HepG2 (cell line): Measurements from ENCODE around the gene SHLD1. TPM values are rescaled to one million over a fixed set of nuclear protein-coding genes. Genes with fewer than 3 reads are reported as not detected.

Experiments
- ATAC-seq: fragments of 200-7000 bp; cut with Tn5 transposase; 3 replicates; pipeline ENCODE4 v1.9.1; 2020; ENCODE audit warnings: mild to moderate bottlenecking, moderate library complexity
- BruUV-seq: library from RNA; stranded (reverse); fragments of 400-500 nt; replicated peaks from 2 replicates; lab custom pipeline; 2021; lab: Mats Ljungman, UMichigan
- CTCF ChIA-PET: fragments of 300-600 bp; formaldehyde crosslinking; extraction: SDS; loops from one replicate; lab custom pipeline; 2021; ENCODE audit warnings: low total read pairs, inconsistent platforms, low intra/inter-chr PET ratio; lab: Yijun Ruan, JAX
- POLR2A ChIA-PET: fragments of 350-600 bp; sonication (Branson Sonifier 250); formaldehyde crosslinking; loops from one replicate; lab custom pipeline; 2020; ENCODE audit warnings: antibody characterized with exemption, inconsistent platforms; lab: Yijun Ruan, JAX
- DNase-seq: peaks from one replicate; pipeline ENCODE4 v3.0.0-alpha.2; 2015; ENCODE audit warnings: low spot score
- FAIRE-seq: peaks from 3 replicates; lab custom pipeline; 2011; peaks lifted over from hg19 to GRCh38; lab: Jason Lieb, UNC
- H2AFZ ChIP-seq: one replicate; pipeline ENCODE4 v1.6.1; 2011; ENCODE audit warnings: low read length, inconsistent platforms
- H3K27ac ChIP-seq: fragments of 300-600 bp; 3 replicates; pipeline ENCODE4 v1.8.0; 2011; ENCODE audit warnings: mixed run types, mild to moderate bottlenecking, mixed read lengths, low read length, inconsistent platforms; ENCODE audit not compliant: insufficient read depth; ENCODE audit errors: extremely low read length
- H3K27me3 ChIP-seq, 2 experiments: fragments of 200-600 bp in 1 of 2; 2 replicates in 1 of 2; 3 replicates in 1 of 2; pipeline versions ENCODE4 v1.6.0 to v1.8.0; 2011; ENCODE audit warnings: low read length in 2 of 2, mild to moderate bottlenecking in 2 of 2, moderate library complexity in 2 of 2, inconsistent platforms in 1 of 2; ENCODE audit not compliant: insufficient read depth in 2 of 2, control insufficient read depth in 1 of 2
- H3K36me3 ChIP-seq, 2 experiments: fragments of 200-600 bp in 1 of 2; replicated peaks in 1 of 2; 2 replicates in 1 of 2; 3 replicates in 1 of 2; pipeline versions ENCODE4 v1.5.1 to v1.8.0; 2011; ENCODE audit warnings: low read length in 2 of 2, inconsistent platforms in 1 of 2; ENCODE audit not compliant: insufficient read depth in 2 of 2, control insufficient read depth in 1 of 2
- H3K4me1 ChIP-seq: 2 replicates; pipeline ENCODE4 v1.5.1; 2012; ENCODE audit warnings: low read length, inconsistent platforms; ENCODE audit not compliant: insufficient read depth
- H3K4me2 ChIP-seq: 2 replicates; pipeline ENCODE4 v1.6.0; 2011; ENCODE audit warnings: low read depth, low read length, inconsistent platforms
- H3K4me3 ChIP-seq, 3 experiments: fragments of 200-600 bp in 1 of 3; sonication (generic), shearing (Covaris generic) in 1 of 3; replicated peaks in 1 of 3; 2 replicates each; pipeline ENCODE4 v1.5.1; 2011 to 2016; ENCODE audit warnings: low read length in 3 of 3, inconsistent platforms in 2 of 3, low read depth in 2 of 3, mild to moderate bottlenecking in 2 of 3, control low read depth in 1 of 3, mixed read lengths in 1 of 3; ENCODE audit not compliant: insufficient read depth in 1 of 3
- H3K79me2 ChIP-seq: one replicate; pipeline ENCODE4 v1.6.1; 2011; ENCODE audit warnings: low read length, inconsistent platforms; ENCODE audit not compliant: insufficient read depth
- H3K9ac ChIP-seq: 2 replicates; pipeline ENCODE4 v1.6.0; 2011; ENCODE audit warnings: mild to moderate bottlenecking, low read depth, low read length, inconsistent platforms; ENCODE audit not compliant: insufficient read depth
- H3K9me3 ChIP-seq: 2 replicates; pipeline ENCODE4 v1.5.1; 2012; ENCODE audit warnings: mild to moderate bottlenecking, low read length
- H4K20me1 ChIP-seq: 2 replicates; pipeline ENCODE4 v1.6.0; 2011; ENCODE audit warnings: inconsistent platforms, mild to moderate bottlenecking, low read length, moderate library complexity; ENCODE audit not compliant: insufficient read depth
- BCLAF1 ChIP-seq: fragments of 450-650 bp; IDR thresholded peaks from 2 replicates; pipeline ENCODE4 v1.6.1; 2017; ENCODE audit warnings: mild to moderate bottlenecking
- NPAS2 ChIP-seq: sonication (generic); formaldehyde crosslinking; IDR thresholded peaks from 2 replicates; pipeline ENCODE4 v1.8.0; 2022; ENCODE audit warnings: mild to moderate bottlenecking, missing genetic modification reagents, borderline replicate concordance
- PPARG ChIP-seq: conservative IDR thresholded peaks from 2 replicates; pipeline ENCODE4 v1.6.1; 2016; ENCODE audit warnings: missing biosample characterization, missing genetic modification reagents
- RBFOX2 ChIP-seq: fragments of 200-400 bp; formaldehyde crosslinking; IDR thresholded peaks from 2 replicates; pipeline ENCODE4 v1.6.1; 2017; ENCODE audit warnings: low read depth, mild to moderate bottlenecking, low read length
- SIX1 ChIP-seq: sonication (generic); formaldehyde crosslinking; IDR thresholded peaks from 2 replicates; pipeline ENCODE4 v1.4.0; 2020; ENCODE audit warnings: missing genetic modification reagents, borderline replicate concordance
- ZNF18 ChIP-seq: sonication (generic); formaldehyde crosslinking; IDR thresholded peaks from 2 replicates; pipeline ENCODE4 v1.8.0; 2022; ENCODE audit warnings: mild to moderate bottlenecking, missing genetic modification reagents; ENCODE audit not compliant: insufficient replicate concordance
- ZNF367 ChIP-seq: sonication (generic); formaldehyde crosslinking; IDR thresholded peaks from 2 replicates; pipeline ENCODE4 v1.4.0; 2020; ENCODE audit warnings: missing genetic modification reagents, borderline replicate concordance
- ZNF382 ChIP-seq: sonication (generic); formaldehyde crosslinking; IDR thresholded peaks from 2 replicates; pipeline ENCODE4 v1.5.0; 2020; ENCODE audit warnings: missing genetic modification reagents, mild to moderate bottlenecking, borderline replicate concordance
- ZNF615 ChIP-seq: sonication (generic); formaldehyde crosslinking; IDR thresholded peaks from 2 replicates; pipeline ENCODE4 v1.5.0; 2020; ENCODE audit warnings: mild to moderate bottlenecking, missing genetic modification reagents, borderline replicate concordance
- WGBS: methylation state at CpG from one replicate; pipeline ENCODE4 v1.1.6; 2017; ENCODE audit warnings: low lambda C conversion rate; 5-methylcytosine and 5-hydroxymethylcytosine counted together
- in situ Hi-C: cut with HindIII; loops from 2 replicates; pipeline ENCODE4 v1.10.0; 2017; ENCODE audit warnings: low pct_unique_long_range_greater_than_20kb; ENCODE audit not compliant: extremely low pct_ligation_motif_present
- intact Hi-C: fragments of 100-400 bp; cut with micrococcal nuclease; formaldehyde crosslinking; loops from one replicate; pipeline ENCODE4 v1.10.0; 2022; ENCODE audit not compliant: unreplicated experiment
- polyA plus RNA-seq, 8 experiments: library from polyadenylated mRNA; depleted of rRNA in 3 of 8; stranded (reverse) in 7 of 8; unstranded in 1 of 8; fragments of >200 nt; fragmentation: Illumina TruSeq in 4 of 8; extraction: Trizol in 4 of 8; gene quantifications; 2 replicates each; pipeline versions ENCODE4 v1.2.1 to v1.2.3, GENCODE V29; 2011 to 2016; ENCODE audit warnings: low read depth in 4 of 8, missing spikeins in 1 of 8, mixed read lengths in 1 of 8; ENCODE audit not compliant: insufficient read depth in 1 of 8
- total RNA-seq, 5 experiments: library from RNA; depleted of rRNA; stranded (reverse); fragments of >200 nt; fragmentation: Illumina TruSeq; extraction: Trizol; gene quantifications; 2 replicates each; pipeline ENCODE4 v1.2.3, GENCODE V29; 2016; ENCODE audit warnings: low read depth in 1 of 5
- TF ChIP-seq, protein P1 (sequence below), 2 experiments: fragments of 450-650 bp in 1 of 2; sonication (generic) in 1 of 2; formaldehyde crosslinking; IDR thresholded peaks; 2 replicates each; pipeline versions ENCODE4 v1.5.0 to v1.8.0; 2020 to 2022; ENCODE audit warnings: mild to moderate bottlenecking in 1 of 2, missing genetic modification reagents in 1 of 2

The SHLD1 gene
- total and polyA plus RNA-seq, 2 of the 13 experiments (the other 11 are each of a cell fraction or from before 2014, with no cell fraction given): 8.9 to 10.0 TPM

DNA sequence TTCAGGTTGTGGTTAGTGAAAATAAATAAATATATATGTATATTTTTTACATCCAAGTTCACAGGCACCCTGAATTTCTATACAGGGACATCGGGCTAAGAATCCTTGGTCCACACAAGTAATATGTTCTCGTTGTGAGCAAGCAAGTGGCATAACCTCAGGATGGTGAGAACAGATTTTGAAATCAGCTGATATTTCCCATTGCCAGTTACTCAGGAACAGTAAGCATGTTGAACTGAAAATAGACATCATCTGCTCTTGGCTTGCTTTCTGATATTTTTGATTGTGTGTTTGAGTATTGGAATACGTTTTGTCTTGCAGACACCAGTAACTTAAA is 112.5 kb downstream of the SHLD1 start:
- CTCF ChIA-PET: no interaction called here
- H3K36me3 ChIP-seq: no peaks in the 10 kb centered on the region
- no peak for FAIRE-seq
- no peak overlapping the region for H3K4me3 ChIP-seq
- H2AFZ ChIP-seq: no peak overlapping the region
- BruUV-seq: no TSS peak
- no peaks in the 10 kb centered on the region for H3K79me2 ChIP-seq
- no peak overlapping the region for H3K4me2 ChIP-seq
- DNase-seq: no peak
- no peaks in the 10 kb centered on the region for H4K20me1 ChIP-seq
- H3K9ac ChIP-seq: no peak overlapping the region
- in situ Hi-C loops: no loop called here
- H3K27me3 ChIP-seq: no peaks in the 10 kb centered on the region
- H3K9me3 ChIP-seq: no peaks in the 10 kb centered on the region
- no peak overlapping the region for H3K27ac ChIP-seq
- POLR2A ChIA-PET: no interaction called here
- TF ChIP-seq, protein P1, sequence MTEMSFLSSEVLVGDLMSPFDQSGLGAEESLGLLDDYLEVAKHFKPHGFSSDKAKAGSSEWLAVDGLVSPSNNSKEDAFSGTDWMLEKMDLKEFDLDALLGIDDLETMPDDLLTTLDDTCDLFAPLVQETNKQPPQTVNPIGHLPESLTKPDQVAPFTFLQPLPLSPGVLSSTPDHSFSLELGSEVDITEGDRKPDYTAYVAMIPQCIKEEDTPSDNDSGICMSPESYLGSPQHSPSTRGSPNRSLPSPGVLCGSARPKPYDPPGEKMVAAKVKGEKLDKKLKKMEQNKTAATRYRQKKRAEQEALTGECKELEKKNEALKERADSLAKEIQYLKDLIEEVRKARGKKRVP (CRISPR knock-in tag; IDR thresholded peaks at IDR 0.05): no peak
- no peak for TF ChIP-seq ZNF382 (CRISPR knock-in tag)
- TF ChIP-seq SIX1 (CRISPR knock-in tag): no peak
- no peak for TF ChIP-seq ZNF367 (CRISPR knock-in tag)
- no peak for TF ChIP-seq RBFOX2
- no peak for TF ChIP-seq PPARG
- TF ChIP-seq ZNF18 (CRISPR knock-in tag): no peak
- TF ChIP-seq BCLAF1: no peak
- TF ChIP-seq NPAS2 (CRISPR knock-in tag): no peak
- no peak for TF ChIP-seq ZNF615 (CRISPR knock-in tag)
- intact Hi-C loops: no loop called here
- no peak for ATAC-seq
- peaks cover 12% of the 10 kb centered on the region; the same call in 1 of the 2 replicates for H3K4me1 ChIP-seq
- WGBS: 39% methylated on average over 3 of the region's 3 CpGs
